Subcutaneous abdominal adipose tissue (tissue), 5 donors: ENCODE results near the gene CYP4V2.
"Not testable (repeated sequence)": the region's sequence is repeated elsewhere in the genome, so short reads cannot be mapped to it uniquely, and the experiment has no call there.

Source experiments
- H3K27ac ChIP-seq: one replicate; pipeline ENCODE4 v1.7.0; 2013; ENCODE audit warnings: low read depth, mild to moderate bottlenecking, inconsistent platforms, low read length, moderate library complexity
- H3K27me3 ChIP-seq, 5 donors: one replicate each; pipeline ENCODE4 v1.7.0; 2013; ENCODE audit warnings: low read length in 5 of 5, inconsistent platforms in 1 of 5; ENCODE audit not compliant: control insufficient read depth in 5 of 5, insufficient read depth in 4 of 5
- H3K36me3 ChIP-seq, 5 donors: one replicate each; pipeline ENCODE4 v1.7.0; 2013; ENCODE audit warnings: low read length in 5 of 5; ENCODE audit not compliant: control insufficient read depth in 5 of 5, insufficient read depth in 5 of 5
- H3K4me1 ChIP-seq, 5 donors: one replicate each; pipeline ENCODE4 v1.7.0; 2013; ENCODE audit warnings: low read length in 5 of 5, mild to moderate bottlenecking in 3 of 5, moderate library complexity in 1 of 5; ENCODE audit not compliant: control insufficient read depth in 5 of 5, insufficient read depth in 5 of 5
- H3K4me3 ChIP-seq, 5 donors: one replicate each; pipeline ENCODE4 v1.7.0; 2013; ENCODE audit warnings: low read length in 5 of 5, low read depth in 1 of 5
- H3K9ac ChIP-seq, 5 donors: one replicate each; pipeline ENCODE4 v1.7.0; 2013; ENCODE audit warnings: low read length in 5 of 5, mild to moderate bottlenecking in 4 of 5, moderate library complexity in 3 of 5
- H3K9me3 ChIP-seq, 5 donors: one replicate each; pipeline ENCODE4 v1.7.0; 2013; ENCODE audit warnings: low read length in 5 of 5; ENCODE audit not compliant: control insufficient read depth in 5 of 5
- donor health status: healthy.
- donor health status: healthy.
- donor health status: healthy.
- donor health status: healthy.
- donor health status: healthy.

The CYP4V2 gene

GRCh38 chr4:186244835-186245234 is 53.5 kb downstream of the CYP4V2 start:
- Histone ChIP-seq H3K27ac (no peak overlapping the region), H3K4me1 (no peaks in the 10 kb centered on the region), H3K27me3 (no peaks in the 10 kb centered on the region), H3K36me3 (no peaks in the 10 kb centered on the region), H3K4me3 (no peak overlapping the region), H3K9ac (no peak overlapping the region), H3K9me3 (peaks cover 0 to 8% (median 0%) of the 10 kb centered on the region in 5 donors)

- not testable (repeated sequence) for H3K27ac ChIP-seq, H3K9me3 ChIP-seq
Measured at GRCh38 chr4:186247062-186247752, 55.8 kb downstream of the CYP4V2 start.

GRCh38 chr4:186248643-186249042 is 57.3 kb downstream of the CYP4V2 start:
- Histone ChIP-seq H3K9ac (no peak overlapping the region), H3K4me1 (no peaks in the 10 kb centered on the region), H3K27me3 (no peaks in the 10 kb centered on the region), H3K36me3 (peaks cover 0 to 5% (median 0%) of the 10 kb centered on the region in 5 donors), H3K9me3 (peaks cover 0 to 8% (median 0%) of the 10 kb centered on the region in 5 donors), H3K27ac (no peak overlapping the region), H3K4me3 (no peak overlapping the region)

More at GRCh38 chr4:186247062-186247752, 55.8 kb downstream of the CYP4V2 start:
- H3K36me3 ChIP-seq, H3K27me3 ChIP-seq, H3K9ac ChIP-seq, H3K4me1 ChIP-seq, H3K4me3 ChIP-seq: not testable (repeated sequence)

GRCh38 chr4:186249785-186250754 is 58.7 kb downstream of the CYP4V2 start:
- H3K36me3 ChIP-seq: peaks cover 0 to 5% (median 0%) of the 10 kb centered on the region in 5 donors
- no peak overlapping the region for H3K9ac ChIP-seq
- no peaks in the 10 kb centered on the region for H3K4me1 ChIP-seq
- H3K4me3 ChIP-seq: no peak overlapping the region
- no peak overlapping the region for H3K27ac ChIP-seq
- peaks cover 0 to 3% (median 0%) of the 10 kb centered on the region in 5 donors for H3K9me3 ChIP-seq
- H3K27me3 ChIP-seq: no peaks in the 10 kb centered on the region

GRCh38 chr4:186250760-186251159 is 59.4 kb downstream of the CYP4V2 start:
- peaks cover 0 to 5% (median 0%) of the 10 kb centered on the region in 5 donors for H3K36me3 ChIP-seq
- no peaks in the 10 kb centered on the region for H3K9me3 ChIP-seq
- no peak overlapping the region for H3K9ac ChIP-seq
- H3K27ac ChIP-seq: no peak overlapping the region
- H3K4me3 ChIP-seq: no peak overlapping the region
- H3K4me1 ChIP-seq: no peaks in the 10 kb centered on the region
- no peaks in the 10 kb centered on the region for H3K27me3 ChIP-seq

GRCh38 chr4:186255122-186255521 is 63.8 kb downstream of the CYP4V2 start:
- H3K4me1 ChIP-seq: peaks cover 0 to 6% (median 0%) of the 10 kb centered on the region in 5 donors
- H3K36me3 ChIP-seq: peaks cover 0 to 5% (median 0%) of the 10 kb centered on the region in 5 donors
- no peaks in the 10 kb centered on the region for H3K27me3 ChIP-seq
- no peak overlapping the region for H3K4me3 ChIP-seq
- no peak overlapping the region for H3K27ac ChIP-seq
- no peak overlapping the region for H3K9ac ChIP-seq
- H3K9me3 ChIP-seq: no peaks in the 10 kb centered on the region

- H3K4me3 ChIP-seq: no peak overlapping the region
Measured at GRCh38 chr4:186258216-186258811, 66.9 kb downstream of the CYP4V2 start.

GRCh38 chr4:186260117-186260503 is 68.7 kb downstream of the CYP4V2 start:
- Histone ChIP-seq H3K27me3 (no peaks in the 10 kb centered on the region), H3K9me3 (no peaks in the 10 kb centered on the region), H3K9ac (no peak overlapping the region), H3K27ac (no peak overlapping the region), H3K4me1 (peaks cover 0 to 6% (median 0%) of the 10 kb centered on the region in 5 donors), H3K4me3 (no peak overlapping the region), H3K36me3 (no peaks in the 10 kb centered on the region)

More at GRCh38 chr4:186258216-186258811, 66.9 kb downstream of the CYP4V2 start:
- no peak overlapping the region for H3K27ac ChIP-seq
- H3K9me3 ChIP-seq: no peaks in the 10 kb centered on the region
- peaks cover 0 to 6% (median 0%) of the 10 kb centered on the region in 5 donors for H3K4me1 ChIP-seq
- H3K9ac ChIP-seq: no peak overlapping the region
- H3K27me3 ChIP-seq: no peaks in the 10 kb centered on the region
- no peaks in the 10 kb centered on the region for H3K36me3 ChIP-seq
